ENCODE data around the gene BICRAL. TPM values are rescaled to one million over a fixed set of nuclear protein-coding genes. Genes with fewer than 3 reads are reported as not detected.

Gene BICRAL
- total RNA-seq, 1 donor from 2014 or later = 25.5 TPM

GRCh38 chr6:42821846-42822245, 40.0 kb downstream of the BICRAL start:
- intact Hi-C loops (cut with micrococcal nuclease) = loop anchor here (5.0 kb wide), 2 partner anchors 40 to 75 kb away; partner anchors contain the start of genes BICRAL and TBCC
- CTCF ChIA-PET = interaction anchor here (1.2 kb wide), 1 partner anchor 160 kb away, joined by 3 read pairs; no protein-coding TSS in a partner anchor
- H3K27ac Mint-ChIP-seq = no peak overlapping the region
- POLR2A ChIA-PET = interaction anchor here (0.7 to 3.4 kb wide), 2 partner anchors 69 to 76 kb away, joined by 4 to 14 read pairs; partner anchors contain the start of gene TBCC
- no peak for DNase-seq
- no peak for ATAC-seq (ENCODE audit: low read depth)
- H3K36me3 Mint-ChIP-seq (ENCODE audit: low read depth) = peaks cover 22% of the 10 kb centered on the region
- no peaks in the 10 kb centered on the region for H3K27me3 Mint-ChIP-seq
- H3K4me1 Mint-ChIP-seq = peaks cover 29% of the 10 kb centered on the region
- no peaks in the 10 kb centered on the region for H3K9me3 Mint-ChIP-seq
- H3K4me3 Mint-ChIP-seq = no peak overlapping the region
- no peak for TF ChIP-seq CTCF (IDR thresholded peaks at IDR 0.05)

GRCh38 chr6:42829561-42830092, 47.8 kb downstream of the BICRAL start:
- H3K4me1 Mint-ChIP-seq = no peaks in the 10 kb centered on the region

GRCh38 chr6:42831237-42831636, 49.4 kb downstream of the BICRAL start:
- H3K27ac Mint-ChIP-seq = no peak overlapping the region
- intact Hi-C loops (cut with micrococcal nuclease) = no loop called here
- ChIA-PET POLR2A (interaction anchor here (0.9 to 2.5 kb wide), 2 partner anchors 85 to 170 kb away, joined by 4 to 17 read pairs; partner anchors contain the start of gene TBCC), CTCF (interaction anchor here (1.3 kb wide), 1 partner anchor 169 kb away, joined by 6 read pairs; no protein-coding TSS in a partner anchor)
- H3K4me3 Mint-ChIP-seq = no peak overlapping the region
- no peaks in the 10 kb centered on the region for H3K27me3 Mint-ChIP-seq
- peaks cover 65% of the 10 kb centered on the region for H3K36me3 Mint-ChIP-seq (ENCODE audit: low read depth)
- H3K9me3 Mint-ChIP-seq = no peaks in the 10 kb centered on the region
- no peaks in the 10 kb centered on the region for H3K4me1 Mint-ChIP-seq
- no peak for DNase-seq
- ATAC-seq (ENCODE audit: low read depth) = no peak
- no peak for TF ChIP-seq CTCF (IDR thresholded peaks at IDR 0.05)

More at GRCh38 chr6:42829561-42830092, 47.8 kb downstream of the BICRAL start:
- Mint-ChIP-seq H3K36me3 (ENCODE audit: low read depth) (peaks cover 61% of the 10 kb centered on the region), H3K27me3 (no peaks in the 10 kb centered on the region), H3K27ac (no peak overlapping the region), H3K9me3 (no peaks in the 10 kb centered on the region), H3K4me3 (no peak overlapping the region)
- POLR2A ChIA-PET = interaction anchor here (2.5 kb wide), 1 partner anchor 84 kb away, joined by 17 read pairs; the partner anchor contains the start of gene TBCC
- DNase-seq = no peak
- ATAC-seq (ENCODE audit: low read depth) = no peak
- intact Hi-C loops (cut with micrococcal nuclease) = no loop called here
- CTCF ChIA-PET = no interaction called here
- TF ChIP-seq CTCF (IDR thresholded peaks at IDR 0.05) = no peak

GRCh38 chr6:42834056-42834455, 52.2 kb downstream of the BICRAL start:
- Mint-ChIP-seq H3K9me3 (no peaks in the 10 kb centered on the region), H3K36me3 (ENCODE audit: low read depth) (peaks cover 47% of the 10 kb centered on the region), H3K27me3 (no peaks in the 10 kb centered on the region), H3K27ac (no peak overlapping the region), H3K4me1 (no peaks in the 10 kb centered on the region), H3K4me3 (no peak overlapping the region)
- DNase-seq (no peak), ATAC-seq (ENCODE audit: low read depth) (no peak)
- ChIA-PET CTCF (no interaction called here), POLR2A (no interaction called here)
- TF ChIP-seq CTCF (IDR thresholded peaks at IDR 0.05) = no peak
- intact Hi-C loops (cut with micrococcal nuclease) = no loop called here

GRCh38 chr6:42841844-42842584, 60.2 kb downstream of the BICRAL start:
- DNase-seq (no peak), ATAC-seq (ENCODE audit: low read depth) (no peak)
- ChIA-PET CTCF (no interaction called here), POLR2A (interaction anchor here (0.8 to 1.3 kb wide), 2 partner anchors 59 to 95 kb away, joined by 6 to 8 read pairs; no protein-coding TSS in a partner anchor)
- H3K9me3 Mint-ChIP-seq = no peaks in the 10 kb centered on the region
- H3K4me1 Mint-ChIP-seq = peaks cover 7% of the 10 kb centered on the region
- peaks cover 23% of the 10 kb centered on the region for H3K36me3 Mint-ChIP-seq (ENCODE audit: low read depth)
- intact Hi-C loops (cut with micrococcal nuclease) = no loop called here
- H3K27me3 Mint-ChIP-seq = no peaks in the 10 kb centered on the region
- TF ChIP-seq CTCF (IDR thresholded peaks at IDR 0.05) = no peak
- no peak overlapping the region for H3K27ac Mint-ChIP-seq
- H3K4me3 Mint-ChIP-seq = no peak overlapping the region

Data from activated B cell treated with CpG ODN at 0.5 μM for 24 hours (primary cell).